ENCODE data around the gene CDH16.

GRCh38 chr16:66961065-66961744 is 42.5 kb upstream of the CDH16 start, which contains the start of gene CES3:
- TF ChIP-seq POLR2AphosphoS5 (IDR thresholded peaks at IDR 0.05; ENCODE audit: low read depth, low read length), result no peak
- TF ChIP-seq POLR2A (IDR thresholded peaks at IDR 0.05; ENCODE audit: low read depth, low read length), result no peak
- no peak for TF ChIP-seq TAF1 (IDR thresholded peaks at IDR 0.05; ENCODE audit: low read depth, low read length)
- no peak for TF ChIP-seq POU2F2 (IDR thresholded peaks at IDR 0.05; ENCODE audit: low read depth, low read length)
- no peak for TF ChIP-seq SPI1 (IDR thresholded peaks at IDR 0.05; ENCODE audit: low read depth, low read length)
- no peak for TF ChIP-seq PAX5 (IDR thresholded peaks at IDR 0.05; ENCODE audit: insufficient read depth, low read length, severe bottlenecking)

All from GM12891 (cell line).